CD1c-positive myeloid dendritic cell (primary cell): ENCODE results near the gene WFDC2.
A peak's percentile ranks its signal among the peaks of the same experiment; 100 is the strongest.
"Not testable (repeated sequence)": the region's sequence is repeated elsewhere in the genome, so short reads cannot be mapped to it uniquely, and the experiment has no call there.

Source experiments
- DNase-seq: peaks from one replicate; pipeline ENCODE4 v3.0.0-alpha.2; 2016; ENCODE audit errors: extremely low spot score

WFDC2 gene

DNA sequence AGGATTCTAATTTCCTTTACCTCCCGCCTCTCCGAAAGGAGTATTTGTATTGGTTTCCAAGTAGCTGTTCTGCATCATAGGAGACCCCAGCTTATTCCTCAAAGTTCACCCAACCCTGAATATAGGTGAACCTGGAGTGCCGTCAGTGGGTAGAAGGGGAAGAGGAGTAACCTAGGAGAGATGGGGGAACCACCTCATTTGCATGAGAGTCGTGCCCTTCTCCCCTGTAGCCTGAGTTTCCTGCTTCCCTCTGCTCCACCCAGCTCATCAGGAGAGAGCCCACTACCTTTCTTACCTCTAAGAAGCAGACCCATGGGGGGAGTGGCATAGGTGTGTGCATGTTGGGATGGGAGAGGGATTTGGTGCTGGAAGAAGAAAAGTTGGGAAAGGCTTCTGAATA is 17.3 kb upstream of the WFDC2 start:
- DNase-seq, result no peak

GRCh38 chr20:45452772-45453691 is 16.5 kb upstream of the WFDC2 start:
- DNase-seq, result peak; percentile 43

GRCh38 chr20:45456632-45457031 is 12.9 kb upstream of the WFDC2 start:
- no peak for DNase-seq

DNA sequence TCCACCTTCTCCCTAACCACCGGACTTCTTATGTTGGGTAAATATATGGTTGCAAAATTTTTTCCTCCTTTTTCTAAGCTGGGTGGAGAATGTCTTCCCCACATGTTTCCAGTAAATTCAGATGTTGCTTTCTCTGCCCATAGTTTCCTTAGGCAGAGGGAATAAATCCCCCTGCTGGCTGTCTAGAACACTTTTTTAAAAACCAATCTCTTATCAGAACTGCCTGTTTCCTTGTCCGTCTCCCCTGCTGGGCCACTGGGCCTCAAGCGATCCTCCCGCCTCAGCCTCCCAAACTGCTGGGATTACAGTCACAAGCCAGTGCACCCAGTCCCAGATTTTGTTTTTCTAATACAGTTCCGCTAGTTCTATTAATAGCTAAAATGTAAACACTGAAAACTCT is 9.9 kb upstream of the WFDC2 start:
- no peak for DNase-seq

DNA sequence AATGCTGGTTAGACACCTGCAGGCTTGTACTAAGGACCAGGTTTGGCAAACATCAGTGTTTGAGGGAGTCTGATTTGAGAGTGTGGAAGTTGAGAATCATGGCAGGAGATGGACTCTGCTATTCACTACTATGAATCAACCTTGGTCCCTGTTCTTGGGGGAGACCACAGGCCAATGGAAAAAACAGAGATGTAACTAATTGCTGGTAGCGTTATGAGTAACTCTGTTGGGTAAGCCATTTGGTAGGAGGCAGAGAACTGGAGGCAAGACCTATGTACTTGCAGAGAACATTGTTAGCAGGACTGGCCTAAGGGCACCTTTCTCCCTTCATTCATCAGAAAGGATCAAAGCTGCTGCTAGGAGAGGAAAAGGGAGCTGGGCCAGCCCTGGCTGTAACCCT is 8.3 kb upstream of the WFDC2 start:
- DNase-seq, result no peak

GRCh38 chr20:45462711-45463509 is 6.6 kb upstream of the WFDC2 start:
- DNase-seq, result no peak

GRCh38 chr20:45463709-45464108 is 5.8 kb upstream of the WFDC2 start:
- DNase-seq, result no peak

GRCh38 chr20:45465491-45466266 is 3.9 kb upstream of the WFDC2 start:
- peak; percentile 20 for DNase-seq

DNA sequence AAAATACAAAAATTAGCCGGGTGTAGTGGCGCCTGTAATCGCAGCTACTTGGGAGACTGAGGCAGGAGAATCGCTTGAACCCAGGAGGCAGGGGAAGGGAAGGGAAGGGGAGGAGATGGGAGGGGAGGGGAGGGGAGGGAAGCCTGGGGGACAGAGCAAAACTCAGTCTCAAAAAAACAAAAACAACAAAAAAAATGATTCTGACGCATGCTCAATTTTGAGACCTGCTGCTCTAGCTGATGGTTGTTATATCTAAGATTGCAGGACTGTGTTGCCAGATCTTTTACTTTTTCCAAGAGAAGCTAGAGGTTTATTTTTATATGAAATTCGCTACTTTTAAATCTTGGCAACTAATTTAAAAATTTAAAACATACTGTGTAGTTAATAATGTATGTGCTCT is 2.4 kb upstream of the WFDC2 start:
- DNase-seq, result no peak

DNA sequence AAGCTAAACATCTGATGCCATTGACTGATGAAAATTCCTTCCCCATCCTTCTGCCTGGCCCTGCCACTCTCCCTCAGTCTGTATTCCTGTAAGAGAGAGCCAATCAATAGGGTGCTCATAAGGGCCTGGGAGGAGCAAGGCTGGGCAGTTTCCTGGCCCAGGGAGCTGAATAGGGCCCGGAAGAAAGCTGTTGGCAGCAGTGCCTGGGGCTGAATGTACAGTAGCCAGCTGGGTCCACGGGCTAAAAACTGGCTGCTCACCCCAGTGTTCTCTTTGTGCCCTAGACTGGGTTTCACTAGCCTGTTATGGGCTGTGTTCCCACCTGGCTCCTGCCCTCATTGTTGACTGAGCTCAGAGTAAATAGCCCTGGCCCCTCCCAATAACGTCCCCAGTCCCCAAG is 1.7 kb upstream of the WFDC2 start:
- DNase-seq, result no peak

DNA sequence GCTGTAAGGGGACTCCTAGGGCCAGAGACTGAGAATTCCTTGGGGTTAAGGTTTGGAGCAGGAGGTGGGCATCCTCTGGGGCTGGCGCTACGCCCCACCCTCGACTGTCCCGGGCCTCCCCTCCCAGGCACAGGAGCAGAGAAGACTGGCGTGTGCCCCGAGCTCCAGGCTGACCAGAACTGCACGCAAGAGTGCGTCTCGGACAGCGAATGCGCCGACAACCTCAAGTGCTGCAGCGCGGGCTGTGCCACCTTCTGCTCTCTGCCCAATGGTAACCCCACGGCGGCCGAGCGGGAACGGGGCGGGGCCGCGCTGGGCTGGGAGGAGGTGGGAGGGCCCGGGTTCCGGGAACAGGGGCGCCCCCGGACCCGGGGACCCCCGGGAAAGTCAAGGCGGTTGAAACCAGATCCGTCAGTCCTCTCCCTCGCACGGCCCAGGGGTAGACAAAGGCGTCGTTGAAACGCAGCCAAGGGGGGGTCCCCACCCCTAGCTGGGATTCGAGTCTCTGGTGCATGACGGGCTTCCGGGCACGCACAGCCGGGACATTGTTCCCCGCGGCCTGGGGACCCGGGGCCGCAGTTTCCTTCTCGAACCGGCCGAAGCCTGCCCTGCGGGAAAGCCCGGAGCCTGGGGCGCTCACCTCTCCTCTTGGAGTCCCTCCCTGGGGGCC is 844 bp downstream of the WFDC2 start:
- peak; percentile 1 for DNase-seq

DNA sequence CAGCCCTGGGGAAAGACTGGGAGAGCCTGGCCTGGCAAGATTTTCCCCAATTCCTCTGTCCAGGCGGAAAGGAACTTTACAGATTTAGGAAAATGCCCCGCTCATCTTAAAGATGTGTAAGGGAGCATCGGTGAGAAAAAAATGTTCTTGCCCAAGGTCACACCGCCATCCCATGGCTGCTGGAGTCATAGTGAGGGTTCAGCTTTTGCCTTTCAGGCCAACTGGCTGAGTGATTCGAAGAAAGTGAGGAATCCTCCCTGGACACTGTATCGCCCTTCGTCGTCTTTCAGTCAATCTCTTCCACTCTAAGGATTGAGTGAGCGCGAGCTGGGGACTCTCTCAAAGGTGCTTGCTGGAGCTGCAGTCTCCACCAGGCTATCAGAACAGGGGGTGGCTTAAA is 1.4 kb downstream of the WFDC2 start:
- DNase-seq, result peak; percentile 2

GRCh38 chr20:45472286-45472685 is 2.7 kb downstream of the WFDC2 start:
- DNase-seq, result not testable (repeated sequence)

GRCh38 chr20:45477530-45478148 is 8.1 kb downstream of the WFDC2 start:
- not testable (repeated sequence) for DNase-seq

DNA sequence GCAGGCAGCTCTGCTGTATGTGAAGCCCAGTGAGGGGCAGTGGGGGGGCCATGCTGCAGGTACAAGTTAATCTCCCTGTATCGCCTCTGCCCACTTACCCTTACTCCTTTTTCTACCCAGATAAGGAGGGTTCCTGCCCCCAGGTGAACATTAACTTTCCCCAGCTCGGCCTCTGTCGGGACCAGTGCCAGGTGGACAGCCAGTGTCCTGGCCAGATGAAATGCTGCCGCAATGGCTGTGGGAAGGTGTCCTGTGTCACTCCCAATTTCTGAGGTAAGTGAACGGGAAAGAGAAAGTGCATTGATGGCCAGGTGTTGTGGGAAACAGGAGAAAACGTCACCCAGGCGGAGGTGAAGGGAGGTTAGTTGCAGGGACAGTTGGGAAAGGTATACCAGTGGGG is 10.3 kb downstream of the WFDC2 start:
- no peak for DNase-seq

DNA sequence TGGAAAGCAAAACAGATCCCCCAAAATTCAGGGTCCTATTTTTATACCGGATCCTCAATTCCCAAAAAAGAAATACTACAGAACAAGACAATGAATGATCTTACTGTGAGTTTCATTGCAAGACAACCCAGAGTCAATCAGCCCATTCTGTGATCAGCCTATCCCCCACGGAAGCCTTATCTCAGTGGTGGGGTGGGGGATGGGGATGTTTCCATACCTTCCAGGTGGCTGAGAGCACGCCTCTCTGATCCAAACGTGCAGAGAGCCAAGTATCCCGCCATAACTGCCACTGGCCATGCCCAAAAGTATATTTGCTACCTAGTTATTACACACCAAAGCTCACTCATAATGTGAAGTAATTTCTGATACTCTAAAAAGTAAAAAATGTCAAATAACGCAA is 15.1 kb downstream of the WFDC2 start:
- no peak for DNase-seq

GRCh38 chr20:45485388-45485787 is 15.8 kb downstream of the WFDC2 start:
- DNase-seq, result no peak

DNA sequence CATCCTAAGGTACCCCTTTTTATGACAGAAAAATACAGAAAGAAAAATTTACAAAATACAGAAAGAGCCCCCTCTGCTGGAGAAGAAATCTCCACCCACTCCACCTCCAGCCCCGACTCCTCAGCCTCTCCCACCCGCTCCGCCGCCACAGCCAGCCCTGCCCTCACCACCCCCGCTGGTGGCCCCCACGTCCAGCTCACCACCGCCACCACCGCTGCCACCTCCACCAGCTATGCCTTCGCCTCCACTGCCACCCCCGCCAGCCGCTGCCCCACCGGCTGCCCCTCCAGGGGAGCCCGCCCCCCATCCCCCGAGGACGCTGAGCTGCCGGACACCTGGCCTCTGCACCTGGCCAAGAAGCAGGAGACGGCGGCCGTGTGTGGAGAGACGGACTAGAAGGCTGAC is 17.7 kb downstream of the WFDC2 start:
- no peak for DNase-seq

DNA sequence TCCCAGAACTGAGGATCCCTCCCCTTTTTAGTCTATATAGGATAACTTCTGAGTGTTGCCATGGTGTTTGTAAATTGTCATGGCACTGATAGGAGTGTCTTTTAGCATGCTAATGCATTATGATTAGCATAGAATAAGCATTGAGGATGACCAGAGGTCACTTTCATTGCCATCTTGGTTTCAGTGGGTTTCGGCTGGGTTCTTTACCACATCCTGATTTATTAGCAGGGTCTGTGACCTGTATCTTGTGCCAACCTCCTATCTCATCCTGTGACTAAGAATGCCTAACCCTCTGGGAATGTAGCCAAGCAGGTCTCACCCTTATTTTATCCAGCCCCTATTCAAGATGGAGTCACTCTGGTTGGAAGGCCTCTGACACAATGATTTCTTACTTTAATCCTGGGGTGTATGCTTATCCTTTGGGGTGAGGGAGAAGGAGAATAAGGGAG is 19.6 kb downstream of the WFDC2 start:
- no peak for DNase-seq

DNA sequence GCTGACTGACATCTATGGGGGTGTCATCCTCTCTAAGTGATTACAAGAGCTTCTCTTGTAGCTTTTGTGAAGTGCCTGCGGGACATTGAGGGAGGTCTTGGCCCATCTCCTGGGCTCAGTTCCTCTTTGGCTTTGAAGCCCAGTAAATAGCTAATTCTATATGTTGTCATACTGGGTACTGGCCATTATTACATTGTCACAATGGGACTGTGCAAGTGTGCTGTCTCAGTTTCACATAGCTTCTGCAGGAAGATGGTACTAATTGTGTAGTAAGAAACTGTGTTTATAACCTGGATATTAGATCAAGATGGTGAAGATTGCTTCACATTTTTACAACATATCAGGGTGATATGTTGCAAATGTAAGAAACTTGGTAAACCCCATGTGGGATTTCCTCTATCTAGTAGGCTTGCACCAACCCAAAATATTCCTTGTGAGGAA is 26.0 kb downstream of the WFDC2 start:
- DNase-seq, result peak; percentile 46

- DNase-seq, result no peak
Observed at GRCh38 chr20:45496166-45496565, 26.6 kb downstream of the WFDC2 start.
